Measurements from ENCODE around the gene MSH3.

Gene MSH3

DNA sequence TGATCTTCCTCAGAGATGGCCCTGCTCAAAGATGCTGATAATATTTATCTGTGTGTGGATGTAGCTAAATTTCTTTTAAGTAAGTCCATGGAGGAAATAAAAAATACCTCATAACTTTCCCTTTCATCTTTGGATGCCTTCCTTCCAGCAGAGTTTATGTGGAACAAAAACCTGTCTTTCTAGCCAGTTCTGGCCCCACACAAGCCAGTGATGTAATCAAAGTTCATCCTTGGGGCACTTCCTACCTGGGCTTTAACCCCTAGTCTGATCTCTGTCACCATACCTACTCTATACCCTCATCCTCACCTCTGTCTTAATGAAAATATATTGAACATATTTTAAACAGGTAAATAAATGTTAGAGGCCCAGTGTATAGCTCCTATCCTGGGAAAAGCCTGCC lies 265.9 kb downstream of the MSH3 start:
- no peak for DNase-seq

DNA sequence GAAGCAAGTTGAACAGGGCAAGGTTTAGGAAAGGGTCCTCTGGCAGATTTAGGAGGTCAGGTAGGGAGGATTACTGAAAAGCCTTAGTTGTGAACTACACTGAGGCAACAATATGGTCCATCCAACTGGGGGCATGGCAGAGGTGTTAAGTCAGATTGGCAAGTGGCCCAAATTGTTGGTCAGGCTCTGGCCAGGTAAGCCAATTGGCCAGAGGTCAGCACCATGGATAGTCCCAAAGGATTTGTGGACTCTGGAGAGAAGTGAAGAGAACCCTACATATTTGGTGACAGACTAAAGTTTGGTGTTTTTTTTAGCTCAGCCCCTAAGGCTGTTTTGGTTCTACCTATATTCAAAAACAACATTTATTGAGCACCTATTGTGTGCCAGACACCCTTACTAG lies 266.6 kb downstream of the MSH3 start:
- DNase-seq, result no peak

DNA sequence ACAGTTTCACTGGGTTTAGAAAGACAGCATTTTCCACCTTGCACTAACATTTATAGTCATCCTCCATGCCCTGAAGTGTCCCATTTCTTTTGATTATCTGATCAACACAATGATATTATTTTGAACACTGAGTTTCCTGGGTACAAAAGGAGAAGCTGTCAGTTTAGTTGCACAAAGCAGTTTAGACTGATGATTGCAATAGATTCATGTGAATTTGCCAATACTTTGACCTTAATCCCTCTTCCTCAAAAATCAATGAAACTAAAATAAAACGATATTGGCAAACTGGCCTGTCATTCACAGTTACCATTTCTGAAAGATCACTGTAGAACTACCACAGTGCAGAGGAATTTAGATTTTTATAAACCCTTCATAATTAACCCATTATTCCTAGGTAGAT lies 271.5 kb downstream of the MSH3 start:
- DNase-seq, result no peak

Data from GOT3 (cell line).